GM12801 (cell line): ENCODE results near the gene GRHL1.

Source experiments
- TF ChIP-seq, protein P1 (sequence below): IDR thresholded peaks from one replicate; pipeline ENCODE4 v1.5.1; 2011; ENCODE audit warnings: control low read depth; ENCODE audit not compliant: insufficient read length; ENCODE audit errors: extremely low read depth

GRHL1 gene

DNA sequence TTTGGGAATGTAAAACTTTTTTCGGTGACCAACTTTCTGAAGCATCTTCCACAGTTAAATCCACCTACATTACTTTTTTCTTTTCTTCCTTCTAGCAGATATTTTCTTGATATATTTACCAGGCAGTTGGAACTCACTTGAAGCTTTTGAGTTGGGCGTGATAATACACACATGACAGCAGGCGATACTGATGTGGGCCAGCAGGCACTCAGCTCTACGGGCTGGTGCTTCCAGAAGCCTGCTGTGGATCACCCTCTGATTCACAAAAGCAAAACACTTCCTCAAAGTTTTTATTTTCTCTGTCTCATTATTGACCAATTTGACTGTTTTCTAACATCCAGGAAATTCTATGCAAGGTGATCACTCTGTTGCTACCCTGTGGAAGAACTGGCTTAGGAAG lies 22.9 kb downstream of the GRHL1 start:
- TF ChIP-seq, protein P1, sequence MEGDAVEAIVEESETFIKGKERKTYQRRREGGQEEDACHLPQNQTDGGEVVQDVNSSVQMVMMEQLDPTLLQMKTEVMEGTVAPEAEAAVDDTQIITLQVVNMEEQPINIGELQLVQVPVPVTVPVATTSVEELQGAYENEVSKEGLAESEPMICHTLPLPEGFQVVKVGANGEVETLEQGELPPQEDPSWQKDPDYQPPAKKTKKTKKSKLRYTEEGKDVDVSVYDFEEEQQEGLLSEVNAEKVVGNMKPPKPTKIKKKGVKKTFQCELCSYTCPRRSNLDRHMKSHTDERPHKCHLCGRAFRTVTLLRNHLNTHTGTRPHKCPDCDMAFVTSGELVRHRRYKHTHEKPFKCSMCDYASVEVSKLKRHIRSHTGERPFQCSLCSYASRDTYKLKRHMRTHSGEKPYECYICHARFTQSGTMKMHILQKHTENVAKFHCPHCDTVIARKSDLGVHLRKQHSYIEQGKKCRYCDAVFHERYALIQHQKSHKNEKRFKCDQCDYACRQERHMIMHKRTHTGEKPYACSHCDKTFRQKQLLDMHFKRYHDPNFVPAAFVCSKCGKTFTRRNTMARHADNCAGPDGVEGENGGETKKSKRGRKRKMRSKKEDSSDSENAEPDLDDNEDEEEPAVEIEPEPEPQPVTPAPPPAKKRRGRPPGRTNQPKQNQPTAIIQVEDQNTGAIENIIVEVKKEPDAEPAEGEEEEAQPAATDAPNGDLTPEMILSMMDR: no peak

DNA sequence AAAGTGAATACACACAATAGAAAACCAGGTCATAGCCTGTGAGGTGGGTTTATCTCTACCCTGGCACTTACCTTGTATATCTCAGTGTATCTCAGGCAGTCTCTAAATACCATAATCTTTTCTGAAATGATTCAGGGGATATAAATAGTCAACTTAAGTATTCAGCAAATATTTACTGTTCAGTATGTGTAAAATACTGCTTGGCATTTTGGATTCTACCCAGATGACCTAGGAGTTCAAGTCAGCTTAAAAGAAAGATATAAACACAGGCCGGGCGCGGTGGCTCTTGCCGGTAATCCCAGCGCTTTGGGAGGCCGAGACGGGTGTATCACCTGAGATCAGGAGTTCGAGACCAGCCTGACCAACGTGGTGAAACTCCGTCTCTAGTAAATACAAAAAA lies 23.8 kb downstream of the GRHL1 start:
- TF ChIP-seq, protein P1: no peak

DNA sequence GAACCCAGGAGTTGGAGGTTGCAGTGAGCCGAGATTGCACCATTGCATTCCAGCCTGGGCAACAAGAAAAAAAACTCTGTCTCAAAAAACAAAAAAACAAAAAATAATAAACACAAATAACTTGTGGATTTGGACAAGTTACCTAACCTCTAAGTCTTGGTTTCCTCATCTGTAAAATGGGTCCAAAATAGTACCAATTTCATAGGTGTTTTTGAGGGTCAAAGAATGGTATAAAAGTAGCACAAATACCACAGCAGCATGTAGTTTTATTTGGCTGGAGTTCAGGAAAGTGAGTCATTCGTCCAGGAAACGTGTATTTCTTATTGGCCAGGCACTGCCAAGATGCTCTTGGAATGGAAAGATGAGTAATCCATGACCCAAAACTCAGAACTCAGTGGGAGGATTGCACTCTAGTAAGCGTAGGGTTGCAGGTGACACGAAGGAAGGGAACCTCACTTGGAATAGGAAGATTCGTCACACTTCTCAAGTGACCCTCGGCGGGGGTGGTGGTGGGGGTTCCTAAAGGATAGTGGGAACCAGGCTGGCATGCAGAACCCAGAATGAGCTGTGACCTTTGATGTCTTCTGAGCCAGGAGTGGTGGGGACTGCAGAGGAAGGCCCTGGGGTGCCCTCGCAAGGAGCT lies 24.4 kb downstream of the GRHL1 start:
- TF ChIP-seq, protein P1: no peak

DNA sequence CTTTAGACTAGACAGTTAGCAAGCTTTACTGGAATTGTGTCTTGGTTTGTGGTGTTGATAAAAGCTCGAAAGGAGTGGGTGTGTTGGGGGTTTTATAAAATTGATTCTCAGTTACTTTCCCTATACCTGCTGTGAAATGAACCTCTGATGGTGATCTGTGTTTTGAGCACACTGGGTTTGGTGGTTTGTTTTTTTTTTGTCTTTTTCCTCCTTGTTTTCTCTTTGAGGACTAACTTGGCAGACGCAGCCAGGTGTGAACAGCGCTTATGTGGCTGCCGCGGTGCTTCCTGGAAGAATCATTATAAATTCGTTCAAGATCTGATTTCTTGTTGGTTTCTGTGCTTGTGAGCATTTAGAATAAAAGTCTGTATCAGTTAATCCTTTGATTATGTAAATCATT lies 28.5 kb downstream of the GRHL1 start:
- TF ChIP-seq, protein P1: no peak

DNA sequence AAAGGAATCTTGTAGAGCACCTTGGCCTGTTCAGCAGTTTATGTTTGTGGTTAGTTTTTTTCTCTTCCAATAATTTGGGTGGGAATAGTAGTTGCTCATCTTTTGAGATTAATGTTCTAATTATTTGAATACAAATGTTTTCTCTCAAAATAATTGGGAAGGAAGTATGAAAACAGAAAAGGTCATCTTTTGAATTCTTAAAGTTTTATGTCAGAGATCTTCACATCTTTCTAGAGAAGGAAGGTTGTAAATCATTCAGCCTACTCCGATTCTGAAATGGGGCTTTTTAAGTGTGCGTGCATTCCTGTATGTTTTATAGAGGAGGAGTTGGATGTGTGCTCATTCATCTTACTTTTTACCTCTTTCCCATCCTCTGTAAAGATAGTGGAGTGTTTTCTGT lies 29.0 kb downstream of the GRHL1 start:
- TF ChIP-seq, protein P1: no peak

DNA sequence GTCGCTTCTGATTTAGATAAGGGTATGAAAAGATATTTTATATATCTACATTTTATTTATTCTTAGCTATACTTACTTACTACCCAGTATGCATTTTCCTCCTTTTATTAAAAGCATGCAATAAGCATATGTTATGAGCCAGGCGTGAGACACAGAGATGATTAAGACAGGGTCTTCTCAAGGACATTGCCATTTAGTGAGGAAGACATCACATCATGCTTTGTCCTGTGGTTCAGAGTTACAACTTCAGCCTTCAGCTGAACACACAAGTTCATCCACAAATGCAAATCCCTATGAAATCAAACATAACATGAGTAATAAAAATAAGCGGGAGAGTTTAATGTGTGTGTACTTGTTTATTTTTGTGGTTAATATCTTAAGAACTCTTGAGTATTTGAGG lies 30.2 kb downstream of the GRHL1 start:
- TF ChIP-seq, protein P1: no peak

DNA sequence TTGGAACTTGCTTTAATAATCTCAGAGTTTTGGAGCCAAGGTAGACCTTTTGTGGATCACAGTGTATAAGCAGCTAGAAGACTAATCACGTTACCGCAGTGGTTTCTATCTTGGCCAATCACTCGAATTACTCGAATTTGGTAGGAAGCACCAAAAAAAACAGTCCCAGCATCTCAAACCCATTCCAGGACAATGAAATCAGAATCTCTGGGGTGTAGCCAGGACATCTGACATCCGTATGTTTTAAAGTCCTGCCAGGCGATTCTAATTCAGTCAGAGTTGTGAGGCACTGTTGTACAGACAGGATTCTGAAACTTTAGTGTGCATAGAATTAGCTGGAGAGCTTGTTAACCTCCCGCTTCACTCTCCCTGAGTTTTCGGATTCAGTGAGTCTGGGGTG lies 30.8 kb downstream of the GRHL1 start:
- TF ChIP-seq, protein P1: no peak
